HepG2 (cell line): ENCODE measurements around the gene SDC1. TPM values are rescaled to one million over a fixed set of nuclear protein-coding genes. Genes with fewer than 3 reads are reported as not detected.

Source experiments
- ATAC-seq: fragments of 200-7000 bp; cut with Tn5 transposase; 3 replicates; pipeline ENCODE4 v1.9.1; 2020; ENCODE audit warnings: mild to moderate bottlenecking, moderate library complexity
- BruUV-seq: library from RNA; stranded (reverse); fragments of 400-500 nt; replicated peaks from 2 replicates; lab custom pipeline; 2021; lab: Mats Ljungman, UMichigan
- CTCF ChIA-PET: fragments of 300-600 bp; formaldehyde crosslinking; extraction: SDS; loops from one replicate; lab custom pipeline; 2021; ENCODE audit warnings: low total read pairs, inconsistent platforms, low intra/inter-chr PET ratio; lab: Yijun Ruan, JAX
- POLR2A ChIA-PET: fragments of 350-600 bp; sonication (Branson Sonifier 250); formaldehyde crosslinking; loops from one replicate; lab custom pipeline; 2020; ENCODE audit warnings: antibody characterized with exemption, inconsistent platforms; lab: Yijun Ruan, JAX
- DNase-seq: peaks from one replicate; pipeline ENCODE4 v3.0.0-alpha.2; 2015; ENCODE audit warnings: low spot score
- FAIRE-seq: peaks from 3 replicates; lab custom pipeline; 2011; peaks lifted over from hg19 to GRCh38; lab: Jason Lieb, UNC
- H2AFZ ChIP-seq: one replicate; pipeline ENCODE4 v1.6.1; 2011; ENCODE audit warnings: low read length, inconsistent platforms
- H3K27ac ChIP-seq: fragments of 300-600 bp; 3 replicates; pipeline ENCODE4 v1.8.0; 2011; ENCODE audit warnings: mixed run types, mild to moderate bottlenecking, mixed read lengths, low read length, inconsistent platforms; ENCODE audit not compliant: insufficient read depth; ENCODE audit errors: extremely low read length
- H3K27me3 ChIP-seq, 2 experiments: fragments of 200-600 bp in 1 of 2; 2 replicates in 1 of 2; 3 replicates in 1 of 2; pipeline versions ENCODE4 v1.6.0 to v1.8.0; 2011; ENCODE audit warnings: low read length in 2 of 2, mild to moderate bottlenecking in 2 of 2, moderate library complexity in 2 of 2, inconsistent platforms in 1 of 2; ENCODE audit not compliant: insufficient read depth in 2 of 2, control insufficient read depth in 1 of 2
- H3K36me3 ChIP-seq, 2 experiments: fragments of 200-600 bp in 1 of 2; replicated peaks in 1 of 2; 2 replicates in 1 of 2; 3 replicates in 1 of 2; pipeline versions ENCODE4 v1.5.1 to v1.8.0; 2011; ENCODE audit warnings: low read length in 2 of 2, inconsistent platforms in 1 of 2; ENCODE audit not compliant: insufficient read depth in 2 of 2, control insufficient read depth in 1 of 2
- H3K4me1 ChIP-seq: 2 replicates; pipeline ENCODE4 v1.5.1; 2012; ENCODE audit warnings: low read length, inconsistent platforms; ENCODE audit not compliant: insufficient read depth
- H3K4me2 ChIP-seq: 2 replicates; pipeline ENCODE4 v1.6.0; 2011; ENCODE audit warnings: low read depth, low read length, inconsistent platforms
- H3K4me3 ChIP-seq, 3 experiments: fragments of 200-600 bp in 1 of 3; sonication (generic), shearing (Covaris generic) in 1 of 3; replicated peaks in 1 of 3; 2 replicates each; pipeline ENCODE4 v1.5.1; 2011 to 2016; ENCODE audit warnings: low read length in 3 of 3, inconsistent platforms in 2 of 3, low read depth in 2 of 3, mild to moderate bottlenecking in 2 of 3, control low read depth in 1 of 3, mixed read lengths in 1 of 3; ENCODE audit not compliant: insufficient read depth in 1 of 3
- H3K79me2 ChIP-seq: one replicate; pipeline ENCODE4 v1.6.1; 2011; ENCODE audit warnings: low read length, inconsistent platforms; ENCODE audit not compliant: insufficient read depth
- H3K9ac ChIP-seq: 2 replicates; pipeline ENCODE4 v1.6.0; 2011; ENCODE audit warnings: mild to moderate bottlenecking, low read depth, low read length, inconsistent platforms; ENCODE audit not compliant: insufficient read depth
- H3K9me3 ChIP-seq: 2 replicates; pipeline ENCODE4 v1.5.1; 2012; ENCODE audit warnings: mild to moderate bottlenecking, low read length
- H4K20me1 ChIP-seq: 2 replicates; pipeline ENCODE4 v1.6.0; 2011; ENCODE audit warnings: inconsistent platforms, mild to moderate bottlenecking, low read length, moderate library complexity; ENCODE audit not compliant: insufficient read depth
- ARID4A ChIP-seq: sonication (generic); formaldehyde crosslinking; IDR thresholded peaks from 2 replicates; pipeline ENCODE4 v1.5.0; 2020; ENCODE audit warnings: mild to moderate bottlenecking, missing genetic modification reagents, borderline replicate concordance
- BCL3 ChIP-seq: sonication (generic); formaldehyde crosslinking; IDR thresholded peaks from 2 replicates; pipeline ENCODE4 v1.5.1; 2020; ENCODE audit warnings: mild to moderate bottlenecking, missing genetic modification reagents, moderate library complexity
- CENPBD1 ChIP-seq: sonication (generic); formaldehyde crosslinking; IDR thresholded peaks from 2 replicates; pipeline ENCODE4 v1.8.0; 2022; ENCODE audit warnings: missing genetic modification reagents, low read depth, mild to moderate bottlenecking, borderline replicate concordance
- HNF1A ChIP-seq, 2 experiments: sonication (generic) in 1 of 2; formaldehyde crosslinking in 1 of 2; IDR thresholded peaks; 2 replicates each; pipeline versions ENCODE4 v1.4.0 to v1.6.1; 2016 to 2020; ENCODE audit warnings: borderline replicate concordance in 1 of 2, low read depth in 1 of 2, mild to moderate bottlenecking in 1 of 2, missing genetic modification reagents in 1 of 2
- IRF1 ChIP-seq: sonication (generic); formaldehyde crosslinking; IDR thresholded peaks from 2 replicates; pipeline ENCODE4 v1.4.0; 2020; ENCODE audit warnings: low read depth, mild to moderate bottlenecking, missing genetic modification reagents
- KMT2A ChIP-seq: sonication (generic); formaldehyde crosslinking; IDR thresholded peaks from 2 replicates; pipeline ENCODE4 v1.4.0; 2020; ENCODE audit warnings: missing genetic modification reagents
- NCOA1 ChIP-seq: sonication (generic); formaldehyde crosslinking; IDR thresholded peaks from 2 replicates; pipeline ENCODE4 v1.9.0; 2021; ENCODE audit warnings: missing genetic modification reagents
- NFATC3 ChIP-seq: sonication (generic); formaldehyde crosslinking; IDR thresholded peaks from 2 replicates; pipeline ENCODE4 v1.5.1; 2020; ENCODE audit warnings: mild to moderate bottlenecking, missing genetic modification reagents
- RARA ChIP-seq: IDR thresholded peaks from 2 replicates; pipeline ENCODE4 v1.6.1; 2016; ENCODE audit warnings: missing genetic modification reagents, missing compliant biosample characterization
- SIN3B ChIP-seq: fragments of 150-350 bp; IDR thresholded peaks from 2 replicates; pipeline ENCODE4 v1.6.1; 2014; ENCODE audit warnings: low read length
- ZBTB3 ChIP-seq: sonication (generic); formaldehyde crosslinking; IDR thresholded peaks from 2 replicates; pipeline ENCODE4 v1.4.0; 2020; ENCODE audit warnings: low read depth, mild to moderate bottlenecking, moderate library complexity, missing genetic modification reagents, borderline replicate concordance
- ZNF563 ChIP-seq: sonication (generic); formaldehyde crosslinking; IDR thresholded peaks from 2 replicates; pipeline ENCODE4 v1.8.0; 2022; ENCODE audit warnings: mild to moderate bottlenecking, moderate library complexity, missing genetic modification reagents
- ZNF644 ChIP-seq: IDR thresholded peaks from 2 replicates; pipeline ENCODE4 v1.6.1; 2016; ENCODE audit warnings: low read depth
- WGBS: methylation state at CpG from one replicate; pipeline ENCODE4 v1.1.6; 2017; ENCODE audit warnings: low lambda C conversion rate; 5-methylcytosine and 5-hydroxymethylcytosine counted together
- in situ Hi-C: cut with HindIII; loops from 2 replicates; pipeline ENCODE4 v1.10.0; 2017; ENCODE audit warnings: low pct_unique_long_range_greater_than_20kb; ENCODE audit not compliant: extremely low pct_ligation_motif_present
- intact Hi-C: fragments of 100-400 bp; cut with micrococcal nuclease; formaldehyde crosslinking; loops from one replicate; pipeline ENCODE4 v1.10.0; 2022; ENCODE audit not compliant: unreplicated experiment
- polyA plus RNA-seq, 8 experiments: library from polyadenylated mRNA; depleted of rRNA in 3 of 8; stranded (reverse) in 7 of 8; unstranded in 1 of 8; fragments of >200 nt; fragmentation: Illumina TruSeq in 4 of 8; extraction: Trizol in 4 of 8; gene quantifications; 2 replicates each; pipeline versions ENCODE4 v1.2.1 to v1.2.3, GENCODE V29; 2011 to 2016; ENCODE audit warnings: low read depth in 4 of 8, missing spikeins in 1 of 8, mixed read lengths in 1 of 8; ENCODE audit not compliant: insufficient read depth in 1 of 8
- total RNA-seq, 5 experiments: library from RNA; depleted of rRNA; stranded (reverse); fragments of >200 nt; fragmentation: Illumina TruSeq; extraction: Trizol; gene quantifications; 2 replicates each; pipeline ENCODE4 v1.2.3, GENCODE V29; 2016; ENCODE audit warnings: low read depth in 1 of 5

SDC1 gene
- total and polyA plus RNA-seq, 2 of the 13 experiments (the other 11 are each of a cell fraction or from before 2014, with no cell fraction given), result 108 to 119 TPM

- H3K9me3 ChIP-seq, result no peaks in the 10 kb centered on the region
- ATAC-seq (no peak), FAIRE-seq (no peak), DNase-seq (no peak)
- peak overlapping the region; percentile 83 for H3K27ac ChIP-seq
- POLR2A ChIA-PET, result interaction anchor here (0.9 to 2.2 kb wide), 4 partner anchors 11 to 31 kb away, joined by 3 to 11 read pairs (median 4); partner anchors contain the start of gene SDC1
- no peaks in the 10 kb centered on the region for H3K27me3 ChIP-seq
- BruUV-seq, result no TSS peak
- intact Hi-C loops (loop anchor here (2.0 kb wide), 1 partner anchor 20 kb away; no protein-coding TSS in a partner anchor), in situ Hi-C loops (no loop called here)
- no peak overlapping the region for H3K4me3 ChIP-seq
- peak overlapping the region; percentile 1; the same call in 1 of the 2 replicates for H3K4me2 ChIP-seq
- H3K79me2 ChIP-seq, result peaks cover 35% of the 10 kb centered on the region
- H3K9ac ChIP-seq, result no peak overlapping the region
- no peak overlapping the region for H2AFZ ChIP-seq
- CTCF ChIA-PET, result no interaction called here
- H3K36me3 ChIP-seq, result no peaks in the 10 kb centered on the region; a peak in 1 of 5 replicates
- WGBS, result 81% methylated on average over 4 of the region's 8 CpGs
- peaks cover 100% of the 10 kb centered on the region for H3K4me1 ChIP-seq
- no peaks in the 10 kb centered on the region for H4K20me1 ChIP-seq
- TF ChIP-seq ARID4A (CRISPR knock-in tag) (0 out of 2 replicates have a peak, but pooled peaks have one; percentile 18), BCL3 (no peak), SIN3B (no peak), NCOA1 (CRISPR knock-in tag) (no peak), HNF1A (IDR thresholded peaks at IDR 0.05; ENCODE audit: low read depth) (no peak), HNF1A (CRISPR knock-in tag; IDR thresholded peaks at IDR 0.05; ENCODE audit: borderline replicate concordance) (no peak), ZBTB3 (no peak), ZNF644 (CRISPR knock-in tag) (no peak), IRF1 (no peak), RARA (CRISPR knock-in tag) (0 out of 2 replicates have a peak, but pooled peaks have one; percentile 14), KMT2A (CRISPR knock-in tag) (no peak), ZNF563 (no peak), CENPBD1 (no peak), NFATC3 (no peak)
Measured at GRCh38 chr2:20210462-20210861, 14.5 kb downstream of the SDC1 start.
